Psoas muscle (tissue), 8 donors: ENCODE data around the gene HMCN1. TPM values are rescaled to one million over a fixed set of nuclear protein-coding genes. Genes with fewer than 3 reads are reported as not detected.

Experiments
- ATAC-seq, 4 donors: fragments of 200-7000 bp; cut with Tn5 transposase; one replicate each; pipeline ENCODE4 v1.9.1; 2020; ENCODE audit warnings: moderate library complexity in 3 of 4, mild to moderate bottlenecking in 2 of 4
- DNase-seq, 2 donors: peaks; one replicate each; pipeline ENCODE4 v3.0.0-alpha.2; 2020
- H3K27ac ChIP-seq: fragments of 200-600 bp; one replicate; pipeline ENCODE4 v1.8.0; 2022
- H3K27me3 ChIP-seq, 3 donors: fragments of 200-600 bp in 1 of 3; one replicate each; pipeline versions ENCODE4 v1.6.1 to v1.8.0; 2013 to 2022; ENCODE audit warnings: low read length in 2 of 3, mild to moderate bottlenecking in 2 of 3, moderate library complexity in 1 of 3; ENCODE audit not compliant: insufficient read depth in 3 of 3
- H3K36me3 ChIP-seq, 2 donors: fragments of 200-600 bp in 1 of 2; one replicate each; pipeline versions ENCODE4 v1.6.1 to v1.8.0; 2013 to 2022; ENCODE audit warnings: low read depth in 1 of 2, mild to moderate bottlenecking in 1 of 2, moderate library complexity in 1 of 2; ENCODE audit not compliant: insufficient read depth in 1 of 2
- H3K4me1 ChIP-seq: fragments of 200-600 bp; one replicate; pipeline ENCODE4 v1.8.0; 2022
- H3K4me3 ChIP-seq: fragments of 200-600 bp; one replicate; pipeline ENCODE4 v1.8.0; 2022; ENCODE audit warnings: mild to moderate bottlenecking
- H3K9me3 ChIP-seq: fragments of 200-600 bp; one replicate; pipeline ENCODE4 v1.8.0; 2022
- WGBS, 3 donors: extraction: QIAGEN DNeasy Blood & Tissue Kit; methylation state at CpG; one replicate each; pipeline versions ENCODE4 v1.1.6 to v1.1.7; 2013; 5-methylcytosine and 5-hydroxymethylcytosine counted together
- intact Hi-C, 2 donors: fragments of 100-400 bp; cut with DNase I; formaldehyde crosslinking; loops; one replicate each; pipeline versions ENCODE4 v1.11.0 to v1.14.2; 2022
- polyA plus RNA-seq, 3 donors: library from polyadenylated mRNA; stranded (reverse); fragments of 200-250 nt; gene quantifications; one replicate each; pipeline ENCODE4 v1.2.3, GENCODE V29; 2013
- total RNA-seq, 4 donors: library from RNA; stranded (reverse); fragmentation: NEBNext Ultra II Directional in 2 of 4; extraction: Animal tissue kit (Norgen Biotek cat#: 25700) in 2 of 4; gene quantifications; one replicate each; pipeline versions ENCODE4 v1.2.1 to v1.2.4, GENCODE V29; 2021 to 2023
- TF ChIP-seq, protein P1 (sequence below): fragments of 200-600 bp; IDR thresholded peaks from one replicate; pipeline ENCODE4 v1.8.0; 2022; ENCODE audit warnings: antibody characterized with exemption
- donor health status: healthy with polysubstance abuse.
- donor health status: DM: no; HTN: no; CAD: no; lungs with moderate emphysema.
- donor health status: Bipolar disorder and iron deficiency.
- donor health status: healthy.
- donor health status: DM: yes; HTN: yes; CAD: no.
- donor health status: DM: no; HTN: no; CAD: no.
- donor health status: DM: no; HTN: no; CAD: no.
- donor health status: DM: yes; HTN: yes; CAD: no.

Gene HMCN1
- total and polyA plus RNA-seq, 7 donors, result 1.3 to 6.5 (median 1.8) TPM

DNA sequence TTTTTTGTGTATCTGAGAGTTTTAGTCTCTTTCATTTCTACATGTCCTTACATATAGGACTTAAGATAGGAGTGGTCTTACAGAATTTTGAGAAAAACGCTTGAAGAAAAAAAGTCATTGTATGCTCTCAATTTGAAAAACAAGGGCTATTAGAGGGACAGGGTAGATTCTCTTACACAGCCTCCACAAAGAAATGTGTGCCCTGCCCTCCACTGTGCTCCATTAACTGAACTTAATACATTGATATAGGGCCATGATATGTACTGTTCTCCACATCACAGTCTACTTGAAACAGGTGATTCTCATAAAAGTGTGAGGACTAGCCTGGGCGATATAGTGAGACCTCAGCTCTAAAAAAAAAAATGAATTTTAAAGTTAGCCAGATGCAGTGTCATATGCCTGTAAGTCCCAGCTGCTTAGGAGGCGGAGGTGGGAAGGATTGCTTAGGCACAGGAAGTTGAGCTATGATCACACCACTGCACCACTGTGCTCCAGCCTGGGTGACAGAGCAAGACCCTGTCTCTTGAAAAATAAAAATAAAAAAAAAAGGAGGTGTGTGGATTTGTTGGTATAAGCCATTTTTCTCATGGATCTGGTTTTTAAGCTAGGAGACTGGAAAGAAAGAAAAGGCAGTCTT lies 77.0 kb downstream of the HMCN1 start:
- Histone ChIP-seq H3K36me3 (no peaks in the 10 kb centered on the region), H3K27me3 (no peaks in the 10 kb centered on the region), H3K4me3 (no peak overlapping the region), H3K27ac (no peak overlapping the region), H3K4me1 (no peaks in the 10 kb centered on the region), H3K9me3 (no peaks in the 10 kb centered on the region)
- intact Hi-C loops, result loop anchor here (5.0 kb wide), 1 partner anchor 401 kb away; no protein-coding TSS in a partner anchor
- 46 to 57% (median 53%) methylated on average over 3 of the region's 3 CpGs for WGBS, 3 donors
- DNase-seq, result no peak
- ATAC-seq, result no peak
- TF ChIP-seq, protein P1, sequence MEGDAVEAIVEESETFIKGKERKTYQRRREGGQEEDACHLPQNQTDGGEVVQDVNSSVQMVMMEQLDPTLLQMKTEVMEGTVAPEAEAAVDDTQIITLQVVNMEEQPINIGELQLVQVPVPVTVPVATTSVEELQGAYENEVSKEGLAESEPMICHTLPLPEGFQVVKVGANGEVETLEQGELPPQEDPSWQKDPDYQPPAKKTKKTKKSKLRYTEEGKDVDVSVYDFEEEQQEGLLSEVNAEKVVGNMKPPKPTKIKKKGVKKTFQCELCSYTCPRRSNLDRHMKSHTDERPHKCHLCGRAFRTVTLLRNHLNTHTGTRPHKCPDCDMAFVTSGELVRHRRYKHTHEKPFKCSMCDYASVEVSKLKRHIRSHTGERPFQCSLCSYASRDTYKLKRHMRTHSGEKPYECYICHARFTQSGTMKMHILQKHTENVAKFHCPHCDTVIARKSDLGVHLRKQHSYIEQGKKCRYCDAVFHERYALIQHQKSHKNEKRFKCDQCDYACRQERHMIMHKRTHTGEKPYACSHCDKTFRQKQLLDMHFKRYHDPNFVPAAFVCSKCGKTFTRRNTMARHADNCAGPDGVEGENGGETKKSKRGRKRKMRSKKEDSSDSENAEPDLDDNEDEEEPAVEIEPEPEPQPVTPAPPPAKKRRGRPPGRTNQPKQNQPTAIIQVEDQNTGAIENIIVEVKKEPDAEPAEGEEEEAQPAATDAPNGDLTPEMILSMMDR, result no peak

DNA sequence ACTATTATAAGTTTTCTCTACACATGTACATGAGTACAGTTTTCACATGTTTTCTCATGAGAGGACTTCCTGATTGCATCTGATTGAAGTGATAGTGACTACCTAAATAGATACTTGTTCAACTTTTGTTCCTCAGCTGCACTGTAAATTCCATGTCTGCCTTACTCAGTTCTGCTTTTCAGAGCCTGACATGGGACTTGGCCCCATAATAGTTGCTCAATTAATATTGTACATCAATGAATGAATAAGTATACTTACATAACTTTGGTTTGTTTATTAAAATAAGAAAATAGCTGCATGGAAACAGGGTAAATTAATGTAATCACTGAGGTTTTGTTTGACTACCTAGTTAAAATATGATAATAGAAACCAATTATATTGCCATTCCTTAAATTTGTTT lies 78.7 kb downstream of the HMCN1 start:
- DNase-seq (no peak), ATAC-seq (no peak)
- H3K27me3 ChIP-seq, result no peaks in the 10 kb centered on the region
- TF ChIP-seq, protein P1, result no peak
- no peaks in the 10 kb centered on the region for H3K36me3 ChIP-seq
- H3K27ac ChIP-seq, result no peak overlapping the region
- H3K4me3 ChIP-seq, result no peak overlapping the region
- H3K9me3 ChIP-seq, result no peaks in the 10 kb centered on the region
- H3K4me1 ChIP-seq, result no peaks in the 10 kb centered on the region
- intact Hi-C loops, result loop anchor here (5.0 kb wide), 1 partner anchor 399 kb away; no protein-coding TSS in a partner anchor

DNA sequence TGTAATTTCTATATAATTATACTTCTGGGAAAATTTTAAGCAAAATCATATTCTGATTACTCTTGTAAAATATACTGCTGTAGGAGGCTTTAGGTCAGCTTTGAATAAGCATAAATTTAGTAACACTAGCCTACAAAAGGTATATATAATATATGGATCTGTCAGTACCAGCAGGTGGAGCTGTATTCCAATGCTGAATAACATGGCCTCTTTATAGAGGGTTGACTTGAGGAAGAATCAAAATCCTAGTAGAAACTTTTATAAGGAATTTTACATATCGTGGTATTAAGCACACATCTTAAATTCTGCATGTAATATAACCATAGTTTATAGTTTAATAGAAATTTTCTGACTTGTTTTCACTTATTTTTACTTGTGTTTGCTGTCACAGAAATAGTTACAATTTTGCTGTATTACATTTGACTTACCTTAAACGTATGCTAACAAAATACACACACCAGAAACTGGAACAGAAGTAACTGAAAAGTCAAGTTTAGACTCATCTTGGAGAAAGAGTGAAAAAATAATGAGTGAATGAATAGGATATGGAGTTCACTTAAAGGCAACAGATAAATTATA lies 79.3 kb downstream of the HMCN1 start:
- Histone ChIP-seq H3K4me1 (no peaks in the 10 kb centered on the region), H3K9me3 (no peaks in the 10 kb centered on the region), H3K27ac (no peak overlapping the region), H3K27me3 (no peaks in the 10 kb centered on the region), H3K36me3 (no peaks in the 10 kb centered on the region), H3K4me3 (no peak overlapping the region)
- ATAC-seq, result no peak
- TF ChIP-seq, protein P1, result peak; percentile 43
- 75 to 79% (median 76%) methylated on average over 2 of the region's 2 CpGs for WGBS, 3 donors
- no peak for DNase-seq
- intact Hi-C loops, result loop anchor here (5.0 kb wide), 1 partner anchor 399 kb away; no protein-coding TSS in a partner anchor

DNA sequence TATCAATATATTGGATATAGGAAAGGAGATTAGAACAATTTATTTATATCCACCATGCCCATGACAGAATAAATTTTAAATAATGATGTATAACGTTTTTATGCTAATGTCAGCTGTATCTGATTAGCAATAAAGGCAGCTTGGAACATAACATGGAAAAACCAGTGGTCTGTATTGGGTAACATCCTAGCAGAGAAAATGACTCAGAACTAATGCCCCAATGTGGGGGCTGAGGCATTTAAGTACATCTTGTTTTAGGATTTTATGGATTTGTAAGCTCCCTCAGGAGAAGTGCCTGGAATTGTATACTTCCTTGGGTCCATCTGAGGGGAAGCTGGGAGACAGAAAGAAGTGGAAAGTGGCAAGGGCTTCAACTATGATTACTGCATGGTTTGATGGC lies 82.3 kb downstream of the HMCN1 start:
- Histone ChIP-seq H3K27ac (no peak overlapping the region), H3K36me3 (no peaks in the 10 kb centered on the region), H3K9me3 (no peaks in the 10 kb centered on the region), H3K4me3 (no peak overlapping the region), H3K4me1 (no peaks in the 10 kb centered on the region), H3K27me3 (no peaks in the 10 kb centered on the region)
- TF ChIP-seq, protein P1, result no peak
- 48 to 50% (median 49%) methylated on average over 1 of the region's 1 CpG for WGBS, 3 donors
- intact Hi-C loops, result no loop called here
- ATAC-seq (no peak), DNase-seq (no peak)

DNA sequence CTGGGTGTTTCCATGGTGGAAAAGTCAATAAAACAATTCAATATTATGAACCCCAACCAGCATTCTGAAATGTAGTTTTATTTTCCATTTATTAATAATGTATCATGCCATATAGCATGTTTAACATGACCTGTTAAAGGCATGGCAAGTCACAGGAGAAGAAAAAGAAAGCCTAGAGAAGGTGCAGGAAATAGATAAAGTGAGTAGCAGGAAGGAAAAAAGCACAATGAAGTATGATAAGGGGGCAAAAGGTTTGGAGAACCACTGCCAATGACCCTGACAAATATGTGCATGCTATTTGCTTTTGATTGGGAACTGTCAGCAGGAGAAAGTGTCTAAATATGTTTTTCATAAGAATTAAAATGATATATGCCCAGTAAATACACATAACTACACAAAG lies 85.6 kb downstream of the HMCN1 start:
- Histone ChIP-seq H3K4me1 (no peaks in the 10 kb centered on the region), H3K4me3 (no peak overlapping the region), H3K9me3 (no peaks in the 10 kb centered on the region), H3K36me3 (no peaks in the 10 kb centered on the region), H3K27ac (no peak overlapping the region), H3K27me3 (no peaks in the 10 kb centered on the region)
- intact Hi-C loops, result no loop called here
- no peak for ATAC-seq
- TF ChIP-seq, protein P1, result no peak
- DNase-seq, result no peak
